Measurements from ENCODE around the gene EPN2.
A peak's percentile ranks its signal among the peaks of the same experiment; 100 is the strongest.

The EPN2 gene

DNA sequence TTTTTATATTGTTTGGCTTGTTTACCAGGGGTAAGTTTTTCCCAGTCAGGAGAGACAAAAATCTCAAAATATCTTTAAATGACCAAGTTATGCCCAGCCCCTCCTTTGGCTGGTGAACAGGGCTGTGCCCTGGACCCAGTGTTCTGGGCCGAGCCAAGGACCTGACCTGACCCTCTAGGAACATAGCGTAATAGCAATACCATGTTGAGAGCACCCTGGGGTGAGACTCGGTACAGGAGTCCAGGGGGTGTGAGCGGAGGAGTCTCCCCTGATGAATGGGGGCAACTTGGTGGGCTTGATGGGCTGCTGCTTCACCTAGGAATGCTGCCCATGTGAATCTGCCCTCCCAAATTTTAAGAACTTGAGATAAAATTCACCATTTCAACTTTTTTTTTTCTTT lies 77.9 kb downstream of the EPN2 start:
- no peak overlapping the region for H3K4me3 ChIP-seq (ENCODE audit: low read length)
- DNase-seq (ENCODE audit: low read depth), result no peak
- TF ChIP-seq CTCF (IDR thresholded peaks at IDR 0.05; ENCODE audit: insufficient read depth, low read depth, low read length, missing control alignments), result no peak

DNA sequence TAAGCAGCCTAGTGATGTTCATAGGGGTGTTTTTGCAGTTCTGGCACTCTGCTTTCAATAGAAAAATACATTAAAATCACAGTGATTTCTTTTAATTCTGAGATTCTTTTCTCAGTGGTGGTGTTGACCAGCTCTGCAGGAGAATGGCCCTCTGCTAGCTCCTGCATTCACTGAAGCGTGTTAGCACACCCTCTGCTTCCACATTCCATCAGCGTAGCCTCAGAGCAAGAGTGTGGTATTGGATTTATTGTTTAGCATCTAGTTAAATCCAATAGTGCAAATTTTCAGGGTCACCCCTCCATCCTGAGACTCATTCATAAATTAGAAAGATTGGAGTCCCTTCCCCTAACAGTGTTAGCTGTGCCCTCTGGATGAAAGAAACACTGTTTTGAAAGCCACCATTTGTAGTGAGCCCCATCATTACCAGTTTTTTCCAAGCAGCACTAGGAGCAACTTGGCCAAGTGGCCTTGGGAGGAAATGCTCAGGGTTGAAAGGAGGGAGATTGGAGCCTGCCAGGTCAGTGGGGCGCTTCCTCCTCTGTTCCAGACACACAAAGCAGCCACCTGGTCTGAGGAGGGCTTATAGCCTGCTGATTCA lies 79.7 kb downstream of the EPN2 start:
- H3K4me3 ChIP-seq (ENCODE audit: low read length), result no peak overlapping the region
- no peak for TF ChIP-seq CTCF (IDR thresholded peaks at IDR 0.05; ENCODE audit: insufficient read depth, low read depth, low read length, missing control alignments)

DNA sequence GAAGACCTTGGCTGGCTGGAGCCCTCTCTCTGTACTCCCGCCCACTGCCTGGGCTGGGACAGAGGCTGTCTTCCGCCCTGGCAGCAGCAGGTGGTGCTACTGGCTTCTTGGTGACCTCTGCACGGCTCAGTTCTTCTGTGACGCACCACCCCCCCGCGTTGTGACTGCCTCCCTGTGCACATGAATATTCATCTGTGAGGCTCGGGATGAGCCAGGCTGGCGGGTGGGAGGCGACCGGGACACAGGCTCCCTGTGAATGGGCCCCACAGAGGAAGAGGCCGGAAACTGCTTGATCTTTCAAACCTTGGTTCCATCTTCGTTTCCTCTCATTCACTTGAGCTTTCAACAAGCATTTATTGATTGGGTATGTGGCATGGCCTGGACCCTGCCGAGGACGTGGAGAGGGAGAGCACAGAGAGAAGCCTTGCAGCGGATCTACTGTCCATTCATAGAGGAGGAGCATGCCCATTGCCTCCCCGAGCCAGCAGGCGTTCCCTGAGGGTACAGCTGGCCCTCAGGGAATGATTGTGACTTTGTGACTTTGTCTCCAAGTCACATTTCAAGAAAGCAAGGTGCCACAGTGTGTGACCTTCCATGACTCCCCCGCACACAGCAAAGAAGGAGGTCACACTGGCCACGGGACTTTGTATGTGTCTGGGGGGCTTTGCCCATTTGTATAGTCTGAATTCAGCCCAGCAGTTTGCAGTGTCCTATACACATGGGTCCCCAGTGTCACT lies 80.4 kb downstream of the EPN2 start:
- DNase-seq (ENCODE audit: low read depth), result no peak
- peak; percentile 12 for TF ChIP-seq CTCF (IDR thresholded peaks at IDR 0.05; ENCODE audit: insufficient read depth, low read depth, low read length, missing control alignments)
- H3K4me3 ChIP-seq (ENCODE audit: low read length), result no peak overlapping the region

More for the DNA sequence above, 79.7 kb downstream of the EPN2 start:
- DNase-seq (ENCODE audit: low read depth), result no peak

- TF ChIP-seq CTCF (IDR thresholded peaks at IDR 0.05; ENCODE audit: insufficient read depth, low read depth, low read length, missing control alignments), result no peak
- no peak for DNase-seq (ENCODE audit: low read depth)
- no peak overlapping the region for H3K4me3 ChIP-seq (ENCODE audit: low read length)
Measured at GRCh38 chr17:19318611-19319010, 81.4 kb downstream of the EPN2 start.

- DNase-seq (ENCODE audit: low read depth), result no peak
- TF ChIP-seq CTCF (IDR thresholded peaks at IDR 0.05; ENCODE audit: insufficient read depth, low read depth, low read length, missing control alignments), result no peak
- H3K4me3 ChIP-seq (ENCODE audit: low read length), result no peak overlapping the region
Measured at GRCh38 chr17:19319771-19320505, 82.8 kb downstream of the EPN2 start.

DNA sequence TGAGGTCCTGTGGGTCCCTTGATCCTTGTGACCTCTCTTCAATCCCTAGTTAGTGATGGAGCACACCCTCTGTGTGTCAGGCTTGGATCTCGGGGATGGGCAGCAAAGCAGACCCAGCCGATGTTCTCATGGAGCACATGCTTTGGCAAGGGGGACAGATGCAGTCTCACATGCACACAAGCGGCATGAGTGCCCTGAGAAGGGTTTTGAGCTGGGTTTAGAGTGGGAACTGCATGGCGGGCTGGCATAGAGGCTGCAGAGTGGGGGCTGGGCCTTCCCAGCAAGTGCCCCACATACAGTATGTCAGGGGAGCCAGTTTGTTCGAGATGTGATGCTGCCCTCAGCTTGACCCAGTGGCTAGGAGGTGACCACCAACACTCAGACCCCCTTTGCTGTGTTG lies 83.7 kb downstream of the EPN2 start:
- DNase-seq (ENCODE audit: low read depth), result no peak
- no peak for TF ChIP-seq CTCF (IDR thresholded peaks at IDR 0.05; ENCODE audit: insufficient read depth, low read depth, low read length, missing control alignments)
- H3K4me3 ChIP-seq (ENCODE audit: low read length), result no peak overlapping the region
